ENCODE data around the gene MTMR3. TPM values are rescaled to one million over a fixed set of nuclear protein-coding genes. Genes with fewer than 3 reads are reported as not detected.

The MTMR3 gene
- total RNA-seq: 20.5 and 23.9 TPM in 2 replicates

DNA sequence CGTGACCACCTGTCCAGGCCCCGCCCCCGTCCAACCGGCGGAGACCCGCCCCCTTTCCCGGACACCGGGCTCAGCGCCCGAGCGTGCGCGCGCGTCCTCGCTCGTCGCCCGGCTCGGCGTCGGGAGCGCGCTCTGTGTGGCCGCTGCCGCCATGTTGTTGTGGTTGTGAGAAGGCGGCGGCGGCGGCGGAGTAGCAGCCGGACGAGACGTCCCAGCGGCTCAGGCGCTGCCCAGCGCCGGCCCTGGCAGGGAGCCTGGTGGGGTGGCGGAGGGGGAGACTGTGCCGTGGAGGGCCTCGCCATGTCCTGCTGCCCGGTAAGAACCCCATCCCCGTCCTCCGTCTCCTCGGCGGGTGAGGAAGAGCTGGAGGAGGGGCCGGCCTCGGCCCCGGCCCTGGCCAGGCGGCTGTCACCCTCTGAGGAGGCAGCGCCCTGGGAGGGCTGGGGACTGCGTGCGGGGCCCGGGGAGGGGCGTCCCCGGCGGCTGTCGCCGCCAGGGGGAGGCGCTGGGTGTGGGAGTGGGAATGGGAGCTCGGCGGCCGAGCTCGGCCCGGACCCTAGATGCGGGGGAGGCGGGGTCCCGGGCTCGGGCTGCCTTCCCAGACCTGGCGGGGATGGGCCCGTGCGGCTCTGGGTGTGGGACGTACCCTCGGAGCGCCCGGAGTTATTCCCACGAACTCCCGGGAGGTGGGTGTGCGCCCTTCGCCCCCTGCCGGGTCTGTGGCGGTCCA lies at the start of gene MTMR3:
Gene MTMR3 (plus strand): TSS at position 130 of the 730 bp plus-strand sequence. CDS start 87,886 bp downstream, outside the sequence.

DNA sequence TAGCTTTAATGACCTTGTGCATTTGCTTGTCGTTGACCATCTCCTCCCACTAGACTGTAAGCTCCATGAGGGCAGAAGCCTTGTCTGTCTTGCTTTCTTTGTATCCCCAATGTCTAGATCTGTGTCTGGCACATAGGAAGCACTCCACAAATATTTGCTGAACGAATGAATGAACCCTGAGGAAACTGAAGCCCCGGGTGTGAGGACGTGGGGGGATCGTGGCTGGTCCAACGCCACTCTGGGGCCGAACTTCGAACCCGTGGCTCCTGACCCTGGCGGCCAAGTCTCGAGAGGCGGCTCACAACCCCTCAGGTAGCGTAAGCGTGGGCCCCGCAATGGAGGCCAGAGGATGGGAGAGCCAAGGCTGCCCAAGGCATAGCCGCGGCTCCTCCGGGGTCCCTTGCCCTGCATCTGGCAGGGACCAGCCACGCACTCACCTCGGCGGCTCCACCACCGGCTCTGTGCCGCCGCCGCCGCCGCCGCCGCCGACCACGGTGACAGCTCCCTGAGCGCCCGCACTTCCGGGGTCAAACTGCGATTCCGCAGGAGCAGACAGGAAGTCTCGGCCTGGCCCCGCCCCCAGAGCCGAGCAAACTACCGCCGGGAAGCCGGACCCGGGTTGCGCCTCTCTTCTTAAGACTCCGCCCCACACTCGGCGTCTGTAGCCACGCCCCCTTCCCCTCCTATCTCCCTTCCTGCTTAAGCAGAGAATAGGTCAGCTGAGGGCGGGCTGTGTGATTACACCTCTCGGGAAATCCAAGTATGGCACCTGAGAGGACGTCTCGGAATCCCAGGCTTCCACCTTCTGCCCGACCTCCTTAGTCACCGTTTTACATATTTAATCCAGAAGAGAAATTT lies 45.0 kb upstream of the MTMR3 start, which contains the start of gene ASCC2:
Gene ASCC2 (minus strand): TSS at position 534 of the 858 bp plus-strand sequence. CDS start 5,949 bp downstream, outside the sequence.

GRCh38 chr22:30079952-30080533 lies 197.1 kb downstream of the MTMR3 start, which contains the start of gene HORMAD2:
TSS of gene HORMAD2 (plus strand) at chr22:30080464. CDS start at chr22:30093953, 13,489 bp downstream.

Other genes with a start within 250 kb of the MTMR3 start
- not detected in 2 replicates for gene CABP7, start 163.2 kb upstream of the MTMR3 start, total RNA-seq
- 14.4 and 18.5 TPM in 2 replicates for gene ZMAT5, start 116.2 kb upstream of the MTMR3 start, total RNA-seq
- gene UQCR10, start 115.8 kb upstream of the MTMR3 start, total RNA-seq: 97.2 and 133 TPM in 2 replicates
- gene ASCC2, start 44.9 kb upstream of the MTMR3 start, total RNA-seq: 21.2 and 23.9 TPM in 2 replicates
- under 0.01 TPM in 1 of 2 replicates, not detected in the other for gene HORMAD2, start 197.3 kb downstream of the MTMR3 start, total RNA-seq